Muscle of leg (tissue), 11 donors: ENCODE data around the gene PIP5KL1. TPM values are rescaled to one million over a fixed set of nuclear protein-coding genes. Genes with fewer than 3 reads are reported as not detected.

Experiments used
- DNase-seq: peaks from one replicate; pipeline ENCODE4 v3.0.0; 2013
- H3K27ac ChIP-seq: one replicate; pipeline ENCODE4 v1.5.1; 2013; ENCODE audit warnings: mild to moderate bottlenecking, low read length, control low read depth
- H3K27me3 ChIP-seq: one replicate; pipeline ENCODE4 v1.6.1; 2013; ENCODE audit warnings: low read length; ENCODE audit not compliant: control insufficient read depth, insufficient read depth
- H3K36me3 ChIP-seq: one replicate; pipeline ENCODE4 v1.6.1; 2013; ENCODE audit warnings: low read length; ENCODE audit not compliant: control insufficient read depth, insufficient read depth
- H3K4me1 ChIP-seq: one replicate; pipeline ENCODE4 v1.6.1; 2013; ENCODE audit warnings: low read length; ENCODE audit not compliant: control insufficient read depth, insufficient read depth
- H3K4me3 ChIP-seq: one replicate; pipeline ENCODE4 v1.5.1; 2013; ENCODE audit warnings: low read length, control low read depth
- H3K9me3 ChIP-seq: replicated peaks from 2 replicates; pipeline ENCODE4 v1.6.1; 2013; ENCODE audit warnings: low read depth, low read length; ENCODE audit not compliant: control insufficient read depth
- whole genome bisulfite sequencing: methylation state at CpG from one replicate; pipeline ENCODE4 v1.1.5; 2013; ENCODE audit warnings: missing lambda C conversion rate; ENCODE audit not compliant: insufficient coverage; 5-methylcytosine and 5-hydroxymethylcytosine counted together
- polyA plus RNA-seq, 8 donors: library from polyadenylated mRNA; unstranded; fragments of 120-200 nt; gene quantifications; one replicate each; pipeline versions ENCODE4 v1.2.1 to v1.2.3, GENCODE V29; 2013; ENCODE audit warnings: inconsistent platforms in 1 of 8, low replicate concordance in 1 of 8; ENCODE audit not compliant: insufficient read length in 8 of 8, insufficient read depth in 1 of 8
- total RNA-seq: library from RNA; stranded (reverse); fragments of 120-200 nt; gene quantifications from one replicate; pipeline ENCODE4 v1.2.4, GENCODE V29; 2013

PIP5KL1 gene
- total and polyA plus RNA-seq, 9 donors, result 0.42 to 3.5 (median 1.9) TPM

DNA sequence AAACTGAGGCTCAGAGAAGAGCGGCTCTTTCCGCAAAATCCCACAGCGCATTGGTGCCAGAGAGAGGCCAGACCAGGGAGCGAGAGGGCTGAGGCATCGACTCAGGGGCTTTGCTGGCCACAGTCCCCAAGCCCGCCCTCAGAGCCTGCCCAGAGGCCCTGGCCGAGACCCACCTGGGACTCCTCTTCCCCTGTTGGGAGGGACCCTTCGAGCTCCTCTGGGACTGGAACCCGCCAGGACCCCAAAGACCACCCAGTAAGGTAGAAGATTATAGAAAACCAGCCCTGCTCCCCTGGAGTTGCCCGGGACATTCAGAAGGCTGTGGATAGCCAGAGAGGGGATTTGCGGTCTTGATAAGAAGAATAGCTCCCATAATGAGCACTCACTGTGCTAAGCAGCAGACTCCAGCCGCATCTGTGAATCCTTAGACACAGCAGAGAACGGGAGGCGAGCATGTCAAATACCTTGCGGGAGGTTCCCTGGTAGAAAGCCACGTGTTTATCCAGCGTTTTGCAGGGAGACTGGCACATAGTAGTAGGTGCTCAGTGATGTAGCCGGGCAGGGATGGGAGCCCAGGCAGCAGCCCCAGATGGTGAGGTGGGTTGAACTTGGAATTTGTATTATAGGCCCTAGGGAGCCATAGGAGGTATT, 52.5 kb downstream of the PIP5KL1 start:
- DNase-seq, result no peak
- Histone ChIP-seq H3K9me3 (no peaks in the 10 kb centered on the region), H3K4me3 (peak overlapping the region; percentile 58), H3K27ac (peak overlapping the region; percentile 82), H3K36me3 (peaks cover 14% of the 10 kb centered on the region), H3K4me1 (peaks cover 60% of the 10 kb centered on the region), H3K27me3 (no peaks in the 10 kb centered on the region)
- 29% methylated on average over 12 of the region's 18 CpGs for WGBS

DNA sequence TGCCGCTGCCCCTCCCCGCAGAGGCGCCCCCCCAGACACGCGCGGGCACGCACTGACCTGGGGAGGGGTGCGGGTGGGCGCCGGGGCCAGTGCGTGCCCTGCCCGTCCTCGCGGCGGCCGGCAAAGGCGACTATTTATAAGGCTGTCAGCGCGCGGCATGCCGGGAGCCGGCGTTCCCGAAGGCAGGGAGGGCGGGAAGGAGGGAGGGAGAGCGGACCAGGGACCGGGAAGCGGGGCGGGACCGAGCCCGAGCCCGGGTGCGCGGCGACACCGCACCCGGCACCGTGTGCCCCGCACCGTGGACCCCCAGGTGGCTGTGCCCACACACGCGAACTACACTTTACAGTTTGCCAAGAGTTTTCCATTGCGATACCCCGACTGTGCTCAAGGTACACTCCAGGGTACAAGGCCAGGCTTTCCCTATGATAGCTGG, 53.0 kb downstream of the PIP5KL1 start, which contains the start of gene AK1:
AK1 (minus strand) TSS at position 110 of the 433 bp plus-strand sequence. CDS start 3,058 bp downstream, outside the sequence.
- peak; percentile 84 for DNase-seq
- WGBS, result 2% methylated on average over 42 of the region's 44 CpGs
- peaks cover 60% of the 10 kb centered on the region for H3K4me1 ChIP-seq

DNA sequence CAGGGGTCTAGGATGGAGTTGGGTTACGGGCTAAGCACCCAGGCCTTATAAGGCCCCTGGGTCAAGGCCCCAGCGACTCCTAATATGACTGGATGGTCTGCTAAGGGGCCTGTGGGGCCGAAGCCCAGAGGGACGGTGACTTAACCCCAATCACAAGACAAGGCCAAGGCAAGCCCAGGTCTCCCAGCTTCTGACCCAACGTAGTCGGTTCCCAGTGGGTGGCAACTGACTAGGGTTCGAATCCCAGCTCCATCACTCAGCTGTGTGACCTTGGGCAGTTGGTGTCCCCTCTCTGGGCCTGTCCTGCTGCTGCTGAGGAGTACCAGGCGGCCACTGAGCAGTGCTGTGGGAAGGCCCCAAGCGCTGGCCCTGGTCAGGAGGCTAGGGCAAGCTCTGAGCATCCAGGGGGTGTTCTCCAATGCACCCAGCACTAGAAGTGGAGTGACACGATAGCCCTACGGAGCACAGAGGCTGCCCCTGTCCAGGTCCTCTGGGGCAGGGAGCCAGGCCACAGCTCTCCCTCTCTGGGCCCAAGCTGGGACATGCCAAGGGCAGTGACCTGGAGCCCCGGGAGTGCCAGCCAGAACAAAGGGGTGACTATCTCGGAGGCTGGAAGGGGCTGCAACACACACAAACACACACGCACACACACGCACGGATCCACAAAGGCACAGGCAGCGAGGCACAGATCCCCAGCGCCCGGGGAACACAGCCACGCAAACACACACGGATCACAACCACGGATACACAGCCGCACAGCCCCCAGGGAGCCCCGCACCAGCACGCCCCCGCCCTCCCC, 53.6 kb downstream of the PIP5KL1 start:
- H3K4me1 ChIP-seq, result peaks cover 59% of the 10 kb centered on the region
- WGBS, result 45% methylated on average over 15 of the region's 26 CpGs
- DNase-seq, result no peak
- H3K27ac ChIP-seq, result peak overlapping the region; percentile 92
- peaks cover 19% of the 10 kb centered on the region for H3K36me3 ChIP-seq
- H3K27me3 ChIP-seq, result no peaks in the 10 kb centered on the region
- peak overlapping the region; percentile 59 for H3K4me3 ChIP-seq
- H3K9me3 ChIP-seq, result no peaks in the 10 kb centered on the region

More for the DNA sequence above, 53.0 kb downstream of the PIP5KL1 start, which contains the start of gene AK1:
- Histone ChIP-seq H3K9me3 (no peaks in the 10 kb centered on the region), H3K27ac (peak within 1 kb of the TSS; percentile 92), H3K36me3 (peaks cover 14% of the 10 kb centered on the region), H3K27me3 (no peaks in the 10 kb centered on the region), H3K4me3 (peak within 1 kb of the TSS; percentile 59)

GRCh38 chr9:127876026-127876763, 54.4 kb downstream of the PIP5KL1 start:
- peaks cover 59% of the 10 kb centered on the region for H3K4me1 ChIP-seq
- no peaks in the 10 kb centered on the region for H3K27me3 ChIP-seq
- H3K36me3 ChIP-seq, result peaks cover 27% of the 10 kb centered on the region
- peak overlapping the region; percentile 44 for H3K4me3 ChIP-seq
- peak; percentile 80 for DNase-seq
- H3K9me3 ChIP-seq, result no peaks in the 10 kb centered on the region
- 74% methylated on average over 7 of the region's 14 CpGs for WGBS
- peak overlapping the region; percentile 92 for H3K27ac ChIP-seq

DNA sequence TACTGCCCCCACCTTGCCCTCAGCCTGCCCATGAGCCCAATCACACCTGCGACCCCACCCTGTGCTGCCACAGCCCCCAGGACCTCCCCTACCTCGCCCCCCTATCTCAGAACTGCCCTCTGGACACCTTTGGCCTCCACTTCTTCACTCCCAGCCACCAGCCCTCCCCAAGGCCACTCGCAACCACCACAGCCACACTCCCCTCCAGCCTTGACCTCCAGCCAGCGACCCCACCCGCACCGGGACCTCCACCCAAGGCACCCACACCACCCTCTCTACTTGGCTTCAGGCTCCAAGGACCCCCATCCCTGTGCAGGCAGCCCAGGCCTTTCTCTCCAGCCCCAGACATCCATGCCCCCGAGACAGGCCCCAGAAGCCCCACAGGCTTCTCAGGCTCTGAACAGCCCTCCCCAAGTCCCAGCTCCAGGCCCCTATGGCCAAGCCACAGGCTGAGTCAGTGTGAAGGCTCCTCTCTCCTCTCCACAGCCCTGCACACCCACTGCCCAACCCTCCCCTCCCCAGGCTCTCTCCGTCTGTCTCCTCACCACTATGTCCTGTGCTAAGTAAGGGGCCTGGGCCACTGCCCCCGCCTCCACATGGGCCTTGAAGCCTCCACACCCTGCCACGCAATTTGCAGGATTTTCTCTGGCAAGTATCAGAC, 55.1 kb downstream of the PIP5KL1 start:
- H3K4me1 ChIP-seq, result peaks cover 59% of the 10 kb centered on the region
- peaks cover 34% of the 10 kb centered on the region for H3K36me3 ChIP-seq
- H3K27ac ChIP-seq, result peak overlapping the region; percentile 90
- H3K4me3 ChIP-seq, result peak overlapping the region; percentile 44
- no peak for DNase-seq
- no peaks in the 10 kb centered on the region for H3K27me3 ChIP-seq
- 64% methylated on average over 10 of the region's 10 CpGs for WGBS
- no peaks in the 10 kb centered on the region for H3K9me3 ChIP-seq

DNA sequence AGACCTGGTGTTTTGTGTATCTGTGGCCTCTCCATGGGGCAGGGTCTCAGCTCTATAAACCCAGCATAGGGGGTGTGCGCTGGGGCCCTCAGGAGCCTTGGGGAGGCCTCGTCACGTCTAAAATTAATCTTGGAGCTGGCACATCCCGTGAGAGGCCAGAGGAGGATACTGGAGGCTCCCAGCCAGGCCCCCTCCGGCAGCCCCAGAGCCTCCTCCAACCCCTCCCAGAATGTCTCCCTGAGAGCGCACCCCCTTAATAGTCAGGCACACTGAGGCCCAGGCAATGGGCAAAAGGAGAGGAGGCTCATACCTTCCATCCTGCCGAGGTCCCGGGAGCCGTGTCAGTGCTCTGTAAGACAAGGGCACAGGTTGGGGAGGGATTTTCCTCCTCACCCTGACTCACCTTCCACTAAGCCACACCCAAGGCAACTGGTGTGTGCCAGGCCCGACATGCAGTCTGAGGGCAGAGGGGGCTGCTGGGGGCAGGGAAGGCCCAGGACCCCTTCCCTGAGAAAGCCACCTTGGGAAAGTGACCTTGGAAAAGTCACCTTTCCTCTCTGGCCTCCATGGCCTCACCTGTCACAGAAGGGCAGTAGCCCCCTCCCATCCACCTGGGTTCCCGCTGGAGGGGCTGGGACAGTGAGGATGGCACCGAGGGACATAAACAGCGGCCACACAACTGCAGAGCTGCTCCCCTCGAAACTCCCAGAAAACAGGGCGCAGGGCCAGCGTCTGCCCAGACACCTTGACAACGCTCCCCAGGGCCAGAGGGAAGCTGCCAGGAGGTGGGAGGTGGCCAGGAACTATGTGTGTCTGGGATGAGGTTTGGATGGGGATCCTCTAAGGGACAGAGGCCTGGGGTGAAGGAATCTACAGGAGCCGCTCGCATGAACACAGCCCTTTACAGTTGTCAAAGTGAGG, 56.0 kb downstream of the PIP5KL1 start:
- peaks cover 39% of the 10 kb centered on the region for H3K36me3 ChIP-seq
- WGBS, result 55% methylated on average over 4 of the region's 19 CpGs
- peak overlapping the region; percentile 90 for H3K27ac ChIP-seq
- no peak for DNase-seq
- no peaks in the 10 kb centered on the region for H3K27me3 ChIP-seq
- peak overlapping the region; percentile 44 for H3K4me3 ChIP-seq
- peaks cover 63% of the 10 kb centered on the region for H3K4me1 ChIP-seq
- no peaks in the 10 kb centered on the region for H3K9me3 ChIP-seq

DNA sequence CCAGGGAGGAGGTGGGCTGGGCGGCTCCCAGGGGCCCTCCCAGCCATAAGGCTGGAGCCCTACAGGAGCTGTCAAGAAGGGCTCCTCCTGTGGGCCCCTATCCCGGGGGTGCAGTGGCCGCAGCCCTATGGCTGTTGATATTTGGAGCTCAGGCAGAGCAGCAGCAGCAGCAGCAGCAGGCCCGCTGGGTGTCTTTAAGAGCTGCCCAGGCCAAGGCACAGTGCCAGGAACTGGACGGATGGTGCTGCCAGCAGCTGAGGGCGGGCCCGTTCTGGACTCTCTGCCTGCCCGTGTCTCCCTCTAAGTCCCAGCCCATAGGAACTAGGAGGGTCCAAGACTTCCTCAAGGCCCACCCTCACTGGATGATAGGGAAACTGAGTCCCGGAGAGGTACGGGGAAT, 56.7 kb downstream of the PIP5KL1 start:
- H3K36me3 ChIP-seq, result peaks cover 45% of the 10 kb centered on the region
- H3K4me3 ChIP-seq, result peak overlapping the region; percentile 44
- H3K9me3 ChIP-seq, result no peaks in the 10 kb centered on the region
- H3K27ac ChIP-seq, result peak overlapping the region; percentile 90
- no peaks in the 10 kb centered on the region for H3K27me3 ChIP-seq
- peaks cover 68% of the 10 kb centered on the region for H3K4me1 ChIP-seq
- DNase-seq, result peak; percentile 83
- WGBS, result 40% methylated on average over 5 of the region's 10 CpGs

- Histone ChIP-seq H3K27me3 (no peaks in the 10 kb centered on the region), H3K36me3 (peaks cover 52% of the 10 kb centered on the region), H3K9me3 (no peaks in the 10 kb centered on the region), H3K4me1 (peaks cover 62% of the 10 kb centered on the region), H3K4me3 (no peak overlapping the region), H3K27ac (peak overlapping the region; percentile 90)
- 79% methylated on average over 9 of the region's 19 CpGs for WGBS
- peak; percentile 57 for DNase-seq
These were observed 57.3 kb downstream of the PIP5KL1 start for GRCh38 chr9:127873223-127873691.
